Thyroid gland (tissue), 4 donors: ENCODE measurements around the gene OLFM1.

Experiments
- CTCF ChIP-seq, 6 experiments: fragments of 200-600 bp in 3 of 6; fragments of 450-650 bp in 3 of 6; sonication (generic) in 3 of 6; IDR thresholded peaks; one replicate each; pipeline ENCODE4 v1.5.1; 2016 to 2019; ENCODE audit warnings: antibody characterized with exemption in 6 of 6, mild to moderate bottlenecking in 2 of 6, inconsistent platforms in 1 of 6, moderate library complexity in 1 of 6
- POLR2A ChIP-seq, 2 donors: fragments of 450-650 bp; IDR thresholded peaks; one replicate each; pipeline ENCODE4 v1.6.1; 2017; ENCODE audit warnings: antibody characterized with exemption in 2 of 2, mild to moderate bottlenecking in 2 of 2, moderate library complexity in 1 of 2

DNA sequence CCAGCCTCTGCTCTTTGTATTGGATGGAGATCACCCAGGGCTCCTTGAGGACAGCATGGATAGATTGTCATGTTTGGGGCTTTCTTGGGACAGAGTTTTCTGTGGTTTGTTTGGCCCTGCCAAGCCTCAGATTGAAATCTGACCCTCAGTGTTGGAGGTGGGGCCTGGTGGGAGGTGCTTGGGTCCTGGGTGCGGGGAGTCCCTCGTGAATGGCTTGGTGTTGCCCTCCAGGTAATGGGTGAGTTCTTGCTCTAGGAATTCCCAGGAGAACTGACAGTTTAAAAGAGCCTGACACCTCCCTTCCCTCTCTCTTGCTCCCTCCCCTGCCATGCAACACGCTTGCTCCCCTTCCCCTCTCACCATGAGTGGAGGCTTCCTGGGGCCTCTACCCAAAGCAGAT, 48.6 kb upstream of the OLFM1 start:
- TF ChIP-seq CTCF (IDR thresholded peaks at IDR 0.05) (no peak), POLR2A (IDR thresholded peaks at IDR 0.05) (no peak)
